Fibroblast of lung (primary cell): Measurements from ENCODE around the gene ANO1. TPM values are rescaled to one million over a fixed set of nuclear protein-coding genes. Genes with fewer than 3 reads are reported as not detected.

ENCODE experiments used
- DNase-seq, 2 donors: peaks; one replicate each; pipeline versions ENCODE4 v3.0.0 to v3.0.0-alpha.2; 2010; ENCODE audit warnings: low read depth in 2 of 2
- H2AFZ ChIP-seq: 2 replicates; pipeline ENCODE4 v1.5.1; 2012; ENCODE audit warnings: low read length, control low read depth, inconsistent platforms
- H3K27ac ChIP-seq: 2 replicates; pipeline ENCODE4 v1.5.1; 2011; ENCODE audit warnings: low read length, control low read depth; ENCODE audit not compliant: insufficient read depth
- H3K27me3 ChIP-seq: 2 replicates; pipeline ENCODE4 v1.5.1; 2011; ENCODE audit warnings: mild to moderate bottlenecking, low read length; ENCODE audit not compliant: control insufficient read depth, insufficient read depth
- H3K36me3 ChIP-seq: 2 replicates; pipeline ENCODE4 v1.5.1; 2011; ENCODE audit warnings: low read length; ENCODE audit not compliant: control insufficient read depth, insufficient read depth
- H3K4me1 ChIP-seq: 2 replicates; pipeline ENCODE4 v1.5.1; 2011; ENCODE audit warnings: low read length; ENCODE audit not compliant: control insufficient read depth, insufficient read depth; ENCODE audit errors: extremely low read depth
- H3K4me2 ChIP-seq: 2 replicates; pipeline ENCODE4 v1.5.1; 2011; ENCODE audit warnings: low read length, control low read depth; ENCODE audit not compliant: insufficient read depth; ENCODE audit errors: extremely low read depth
- H3K4me3 ChIP-seq, 4 experiments: fragments of 200-600 bp in 1 of 4; sonication (generic) in 1 of 4; replicated peaks in 1 of 4; 2 replicates each; pipeline ENCODE4 v1.5.1; 2011 to 2016; ENCODE audit warnings: low read length in 4 of 4, low read depth in 3 of 4, mild to moderate bottlenecking in 3 of 4, control low read depth in 2 of 4, inconsistent platforms in 1 of 4, mixed read lengths in 1 of 4; ENCODE audit not compliant: insufficient read depth in 1 of 4; ENCODE audit errors: control extremely low read depth in 1 of 4
- H3K79me2 ChIP-seq: 2 replicates; pipeline ENCODE4 v1.5.1; 2012; ENCODE audit warnings: mild to moderate bottlenecking, low read length, inconsistent platforms; ENCODE audit not compliant: control insufficient read depth, insufficient read depth
- H3K9ac ChIP-seq: 2 replicates; pipeline ENCODE4 v1.5.1; 2011; ENCODE audit warnings: mild to moderate bottlenecking, low read length, control low read depth; ENCODE audit not compliant: insufficient read depth
- H3K9me3 ChIP-seq: 2 replicates; pipeline ENCODE4 v1.5.1; 2012; ENCODE audit warnings: low read depth, low read length; ENCODE audit not compliant: control insufficient read depth, insufficient read depth
- H4K20me1 ChIP-seq: 2 replicates; pipeline ENCODE4 v1.5.1; 2011; ENCODE audit warnings: low read length; ENCODE audit not compliant: control insufficient read depth, insufficient read depth; ENCODE audit errors: extremely low read depth
- EZH2 ChIP-seq: IDR thresholded peaks from 2 replicates; pipeline ENCODE4 v1.5.1; 2012; ENCODE audit warnings: low read length, control low read depth, mild to moderate bottlenecking; ENCODE audit errors: missing control alignments
- polyA minus RNA-seq: library from RNA; depleted of rRNA, polyadenylated mRNA; stranded (reverse); fragments of >200 nt; gene quantifications from 2 replicates; pipeline ENCODE4 v1.2.3, GENCODE V29; 2011; ENCODE audit warnings: low replicate concordance
- polyA plus RNA-seq, 2 donors: library from polyadenylated mRNA; depleted of rRNA in 1 of 2; stranded (reverse) in 1 of 2; unstranded in 1 of 2; fragments of >200 nt; gene quantifications; 2 replicates each; pipeline ENCODE4 v1.2.1, GENCODE V29; 2011 to 2012; ENCODE audit warnings: missing spikeins in 1 of 2
- total RNA-seq: library from RNA; depleted of rRNA; stranded (reverse); fragments of >200 nt; gene quantifications from 2 replicates; pipeline ENCODE4 v1.2.1, GENCODE V29; 2014
- TF ChIP-seq, protein P1 (sequence below), 2 donors: IDR thresholded peaks in 1 of 2; conservative IDR thresholded peaks in 1 of 2; 1 replicate in 1 of 2; 2 replicates in 1 of 2; pipeline ENCODE4 v1.5.1; 2011 to 2012; ENCODE audit warnings: low read length in 2 of 2, control low read depth in 1 of 2, inconsistent platforms in 1 of 2, low read depth in 1 of 2, mild to moderate bottlenecking in 1 of 2

ANO1 gene
- 0.26 and 0.99 TPM in 2 replicates for total RNA-seq
- 1.9 and 4.1 TPM in 2 replicates for polyA plus RNA-seq
- 3.0 and 5.7 TPM in 2 replicates for polyA plus RNA-seq (2012)
- polyA minus RNA-seq = 4.1 and 16.0 TPM in 2 replicates

DNA sequence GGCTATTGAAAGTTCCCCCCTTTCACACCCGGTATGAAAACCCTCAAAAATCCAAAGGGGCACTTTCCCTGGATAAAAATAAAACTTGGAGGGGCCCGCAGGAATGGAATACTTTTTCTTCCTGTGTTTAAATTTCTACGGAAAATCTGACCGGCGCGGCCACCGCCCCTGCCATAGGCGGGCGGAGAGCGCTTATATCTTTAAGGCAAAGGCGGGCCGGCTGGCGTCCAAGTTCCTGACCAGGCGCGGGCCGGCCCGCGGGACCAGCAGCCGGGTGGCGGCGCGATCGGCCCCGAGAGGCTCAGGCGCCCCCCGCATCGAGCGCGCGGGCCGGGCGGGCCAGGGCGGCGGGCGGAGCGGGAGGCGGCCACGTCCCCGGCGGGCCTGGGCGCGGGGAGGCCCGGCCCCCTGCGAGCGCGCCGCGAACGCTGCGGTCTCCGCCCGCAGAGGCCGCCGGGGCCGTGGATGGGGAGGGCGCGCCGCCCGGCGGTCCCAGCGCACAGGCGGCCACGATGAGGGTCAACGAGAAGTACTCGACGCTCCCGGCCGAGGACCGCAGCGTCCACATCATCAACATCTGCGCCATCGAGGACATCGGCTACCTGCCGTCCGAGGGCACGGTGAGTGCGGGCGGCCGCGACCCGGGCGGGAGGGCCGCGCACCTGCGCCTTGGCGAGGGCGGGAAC, at the start of gene ANO1:
ANO1 (plus strand) TSS at position 223 of the 686 bp plus-strand sequence; CDS start at position 513, 290 bp downstream.
- Histone ChIP-seq H3K36me3 (no peaks in the 10 kb centered on the region), H3K4me2 (no peak within 1 kb of the TSS)
- DNase-seq = peak in 1 of 2 donors; percentile 27

DNA sequence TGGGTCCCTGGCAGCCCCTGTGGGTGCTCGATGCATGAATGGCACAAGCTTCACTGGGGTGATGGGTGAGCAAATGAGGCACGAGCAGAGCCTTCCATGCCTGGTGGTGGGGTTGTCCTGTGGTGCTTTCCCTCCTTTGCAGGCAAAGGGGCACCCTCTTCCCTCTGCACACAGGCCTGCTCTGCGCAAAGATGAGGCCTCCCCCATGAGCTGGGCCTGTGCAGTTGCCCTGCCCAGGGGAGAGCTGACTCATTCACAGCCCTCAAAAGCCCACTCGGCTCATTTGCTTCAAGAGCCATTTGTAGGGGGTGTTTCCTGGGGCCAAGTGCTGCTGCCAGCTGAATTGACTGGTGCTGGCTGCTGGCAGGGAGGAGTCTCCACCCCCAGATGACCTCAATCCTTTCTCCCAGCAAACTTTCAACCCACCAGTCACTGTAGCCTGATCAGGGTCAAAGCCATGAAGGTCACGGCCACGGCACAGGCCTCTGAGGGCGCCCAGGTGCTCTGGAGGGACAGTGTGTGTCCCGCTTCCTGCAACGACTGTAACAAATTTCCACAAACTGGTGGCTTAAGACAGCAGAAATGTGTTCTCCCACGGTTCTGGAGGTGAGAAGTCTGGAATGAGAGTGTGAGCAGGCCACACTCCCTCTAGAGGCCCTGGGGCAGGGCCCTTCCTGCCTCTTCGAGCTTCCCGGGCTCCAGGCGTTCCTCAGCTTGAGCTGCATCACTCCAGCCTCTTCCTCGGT, 48.8 kb upstream of the ANO1 start:
- Histone ChIP-seq H3K9ac (no peak overlapping the region), H3K9me3 (no peaks in the 10 kb centered on the region), H2AFZ (no peak overlapping the region), H3K27me3 (no peaks in the 10 kb centered on the region), H3K79me2 (no peaks in the 10 kb centered on the region), H4K20me1 (no peaks in the 10 kb centered on the region), H3K4me2 (no peak overlapping the region), H3K4me1 (no peaks in the 10 kb centered on the region), H3K4me3 (no peak overlapping the region), H3K27ac (no peak overlapping the region), H3K36me3 (no peaks in the 10 kb centered on the region)
- TF ChIP-seq, protein P1, sequence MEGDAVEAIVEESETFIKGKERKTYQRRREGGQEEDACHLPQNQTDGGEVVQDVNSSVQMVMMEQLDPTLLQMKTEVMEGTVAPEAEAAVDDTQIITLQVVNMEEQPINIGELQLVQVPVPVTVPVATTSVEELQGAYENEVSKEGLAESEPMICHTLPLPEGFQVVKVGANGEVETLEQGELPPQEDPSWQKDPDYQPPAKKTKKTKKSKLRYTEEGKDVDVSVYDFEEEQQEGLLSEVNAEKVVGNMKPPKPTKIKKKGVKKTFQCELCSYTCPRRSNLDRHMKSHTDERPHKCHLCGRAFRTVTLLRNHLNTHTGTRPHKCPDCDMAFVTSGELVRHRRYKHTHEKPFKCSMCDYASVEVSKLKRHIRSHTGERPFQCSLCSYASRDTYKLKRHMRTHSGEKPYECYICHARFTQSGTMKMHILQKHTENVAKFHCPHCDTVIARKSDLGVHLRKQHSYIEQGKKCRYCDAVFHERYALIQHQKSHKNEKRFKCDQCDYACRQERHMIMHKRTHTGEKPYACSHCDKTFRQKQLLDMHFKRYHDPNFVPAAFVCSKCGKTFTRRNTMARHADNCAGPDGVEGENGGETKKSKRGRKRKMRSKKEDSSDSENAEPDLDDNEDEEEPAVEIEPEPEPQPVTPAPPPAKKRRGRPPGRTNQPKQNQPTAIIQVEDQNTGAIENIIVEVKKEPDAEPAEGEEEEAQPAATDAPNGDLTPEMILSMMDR (conservative IDR thresholded peaks at IDR 0.05 in 1 of 2, IDR thresholded peaks at IDR 0.05 in 1 of 2; ENCODE audit: low read depth in 1 of 2, low read length in 2 of 2) = no peak
- no peak for TF ChIP-seq EZH2
- no peak for DNase-seq

More for the DNA sequence above, at the start of gene ANO1:
- Histone ChIP-seq H3K79me2 (no peaks in the 10 kb centered on the region), H3K4me3 (peak within 1 kb of the TSS in 1 of 4 experiments; percentile 22), H3K9me3 (no peaks in the 10 kb centered on the region), H2AFZ (no peak within 1 kb of the TSS), H4K20me1 (no peaks in the 10 kb centered on the region), H3K27me3 (peaks cover 21% of the 10 kb centered on the region), H3K27ac (no peak within 1 kb of the TSS), H3K9ac (no peak within 1 kb of the TSS), H3K4me1 (no peaks in the 10 kb centered on the region)
- TF ChIP-seq EZH2 = peak; percentile 61
- TF ChIP-seq, protein P1 (conservative IDR thresholded peaks at IDR 0.05 in 1 of 2, IDR thresholded peaks at IDR 0.05 in 1 of 2; ENCODE audit: low read depth in 1 of 2, low read length in 2 of 2) = no peak

DNA sequence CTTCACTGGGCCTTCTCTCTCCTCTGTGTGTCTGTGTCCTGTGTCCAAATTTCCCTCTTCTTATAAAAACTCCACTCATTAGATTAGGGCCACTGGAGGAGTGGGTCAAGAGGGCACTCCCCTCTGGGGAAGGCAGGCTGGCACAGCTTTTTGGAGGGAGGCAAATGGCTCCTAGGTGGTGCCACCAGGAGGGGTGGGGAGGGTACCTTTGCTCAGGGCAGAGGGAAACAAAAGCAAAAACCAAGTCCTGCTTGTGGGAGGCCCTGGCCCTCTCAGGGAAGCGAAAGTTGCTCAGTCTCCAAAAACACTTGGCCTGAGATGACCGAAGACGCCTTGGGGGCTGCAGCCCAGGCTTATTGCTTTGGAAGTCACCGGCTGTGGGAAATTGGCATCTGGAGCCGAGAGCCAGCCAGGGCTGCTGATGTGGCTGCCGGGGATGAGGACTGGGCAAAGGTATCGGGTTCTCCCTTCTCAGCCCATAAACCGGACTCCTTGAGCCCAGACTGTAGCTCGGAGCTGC, 48.2 kb upstream of the ANO1 start:
- no peaks in the 10 kb centered on the region for H3K9me3 ChIP-seq
- H3K27ac ChIP-seq = no peak overlapping the region
- H3K27me3 ChIP-seq = no peaks in the 10 kb centered on the region
- H3K79me2 ChIP-seq = no peaks in the 10 kb centered on the region
- no peak overlapping the region for H2AFZ ChIP-seq
- H3K36me3 ChIP-seq = no peaks in the 10 kb centered on the region
- no peak for DNase-seq
- no peak overlapping the region for H3K4me3 ChIP-seq
- H3K4me2 ChIP-seq = no peak overlapping the region
- TF ChIP-seq, protein P1 (conservative IDR thresholded peaks at IDR 0.05 in 1 of 2, IDR thresholded peaks at IDR 0.05 in 1 of 2; ENCODE audit: low read depth in 1 of 2, low read length in 2 of 2) = no peak
- no peak for TF ChIP-seq EZH2
- H4K20me1 ChIP-seq = no peaks in the 10 kb centered on the region
- H3K4me1 ChIP-seq = no peaks in the 10 kb centered on the region
- no peak overlapping the region for H3K9ac ChIP-seq
